SK-N-SH (cell line): ENCODE data around the gene MCC. TPM values are rescaled to one million over a fixed set of nuclear protein-coding genes. Genes with fewer than 3 reads are reported as not detected.

ENCODE experiments used
- CTCF ChIA-PET: fragments of 300-600, 350-600 bp; formaldehyde crosslinking; extraction: SDS; loops from one replicate; lab custom pipeline; 2021; lab: Yijun Ruan, JAX
- POLR2A ChIA-PET: fragments of 350-600 bp; sonication (Branson Sonifier 250); formaldehyde crosslinking; extraction: SDS; loops from one replicate; lab custom pipeline; 2020; ENCODE audit warnings: antibody characterized with exemption, inconsistent platforms; lab: Yijun Ruan, JAX
- DNase-seq: peaks from one replicate; pipeline ENCODE4 v3.0.0; 2012
- H2AFZ ChIP-seq: fragments of 200-600 bp; sonication (generic); 2 replicates; pipeline ENCODE4 v1.8.1; 2016; ENCODE audit warnings: antibody characterized with exemption, mild to moderate bottlenecking, low read depth
- H3F3A ChIP-seq: fragments of 200-600 bp; sonication (generic); replicated peaks from 2 replicates; pipeline ENCODE3; 2016; ENCODE audit warnings: antibody characterized with exemption, mild to moderate bottlenecking; ENCODE audit not compliant: insufficient read depth
- H3K27ac ChIP-seq, 2 experiments: fragments of 200-500 bp in 1 of 2; fragments of 200-600 bp in 1 of 2; sonication (Bioruptor generic) in 1 of 2; sonication (generic), shearing (Covaris generic) in 1 of 2; 2 replicates each; pipeline versions ENCODE4 v1.5.1 to v1.6.1; 2014 to 2016; ENCODE audit warnings: low read depth in 2 of 2, inconsistent platforms in 1 of 2, low read length in 1 of 2, mild to moderate bottlenecking in 1 of 2, mixed read lengths in 1 of 2
- H3K27me3 ChIP-seq: fragments of 200-600 bp; sonication (generic), shearing (Covaris generic); 2 replicates; pipeline ENCODE4 v1.6.1; 2016; ENCODE audit warnings: mixed run types; ENCODE audit not compliant: insufficient read depth
- H3K36me3 ChIP-seq, 2 experiments: fragments of 200-500 bp in 1 of 2; fragments of 200-600 bp in 1 of 2; sonication (Bioruptor generic) in 1 of 2; sonication (generic) in 1 of 2; replicated peaks in 1 of 2; 2 replicates each; pipeline versions ENCODE3 to v1.5.1; 2014 to 2016; ENCODE audit warnings: low read length in 1 of 2, mild to moderate bottlenecking in 1 of 2; ENCODE audit not compliant: insufficient read depth in 2 of 2, control insufficient read depth in 1 of 2
- H3K4me1 ChIP-seq, 2 experiments: fragments of 200-500 bp in 1 of 2; fragments of 200-600 bp in 1 of 2; sonication (Bioruptor generic) in 1 of 2; sonication (generic), shearing (Covaris generic) in 1 of 2; 2 replicates each; pipeline versions ENCODE4 v1.5.1 to v1.6.1; 2014 to 2016; ENCODE audit warnings: low read depth in 1 of 2, low read length in 1 of 2, mixed run types in 1 of 2; ENCODE audit not compliant: insufficient read depth in 2 of 2, control insufficient read depth in 1 of 2
- H3K4me2 ChIP-seq: fragments of 200-600 bp; sonication (generic), shearing (Covaris generic); 2 replicates; pipeline ENCODE4 v1.6.1; 2017; ENCODE audit warnings: mixed run types
- H3K4me3 ChIP-seq, 2 experiments: fragments of 200-500 bp in 1 of 2; fragments of 200-600 bp in 1 of 2; sonication (Bioruptor generic) in 1 of 2; sonication (generic), shearing (Covaris generic) in 1 of 2; 2 replicates each; pipeline versions ENCODE4 v1.5.1 to v1.8.1; 2014 to 2016; ENCODE audit warnings: low read depth in 2 of 2, inconsistent platforms in 1 of 2, low read length in 1 of 2, mild to moderate bottlenecking in 1 of 2, mixed read lengths in 1 of 2, moderate library complexity in 1 of 2
- H3K79me2 ChIP-seq: fragments of 200-600 bp; sonication (generic); 2 replicates; pipeline ENCODE4 v1.8.1; 2017; ENCODE audit warnings: mild to moderate bottlenecking; ENCODE audit not compliant: insufficient read depth
- H3K9ac ChIP-seq: fragments of 200-600 bp; sonication (generic); 2 replicates; pipeline ENCODE4 v1.6.1; 2017; ENCODE audit warnings: mixed run types
- H3K9me2 ChIP-seq: fragments of 200-600 bp; sonication (generic); 2 replicates; pipeline ENCODE4 v1.6.1; 2017; ENCODE audit warnings: mixed run types
- H3K9me3 ChIP-seq: fragments of 200-600 bp; sonication (generic); 2 replicates; pipeline ENCODE4 v1.6.1; 2017; ENCODE audit warnings: mixed run types, mild to moderate bottlenecking, moderate library complexity
- H4K20me1 ChIP-seq: fragments of 200-600 bp; sonication (generic); 2 replicates; pipeline ENCODE4 v1.6.1; 2017; ENCODE audit warnings: mild to moderate bottlenecking, mixed run types; ENCODE audit not compliant: insufficient read depth
- CHD2 ChIP-seq: fragments of 150-350 bp; IDR thresholded peaks from 2 replicates; pipeline ENCODE4 v1.6.1; 2018; ENCODE audit warnings: low read length; ENCODE audit not compliant: partially characterized antibody
- EP300 ChIP-seq, 2 experiments: IDR thresholded peaks; 2 replicates each; pipeline versions ENCODE4 v1.4.0 to v1.6.1; 2012; ENCODE audit warnings: borderline replicate concordance in 1 of 2, low read depth in 1 of 2, low read length in 1 of 2
- EZH2phosphoT487 ChIP-seq: fragments of 200-600 bp; sonication (generic); IDR thresholded peaks from 2 replicates; pipeline ENCODE4 v1.6.1; 2017; ENCODE audit warnings: low read depth, mixed run types, mild to moderate bottlenecking, antibody characterized with exemption, moderate library complexity, borderline replicate concordance
- FOSL2 ChIP-seq: IDR thresholded peaks from 2 replicates; pipeline ENCODE4 v1.4.0; 2012; ENCODE audit warnings: low read depth, mild to moderate bottlenecking, moderate library complexity, borderline replicate concordance
- GABPA ChIP-seq: IDR thresholded peaks from 2 replicates; pipeline ENCODE4 v1.4.0; 2012; ENCODE audit warnings: low read depth, mild to moderate bottlenecking
- GATA2 ChIP-seq: sonication (generic); formaldehyde crosslinking; IDR thresholded peaks from 2 replicates; pipeline ENCODE4 v1.5.0; 2020; ENCODE audit warnings: mild to moderate bottlenecking, missing genetic modification reagents
- MEF2A ChIP-seq: IDR thresholded peaks from 2 replicates; pipeline ENCODE4 v1.4.0; 2012; ENCODE audit warnings: low read depth, borderline replicate concordance
- NFIC ChIP-seq: IDR thresholded peaks from 2 replicates; pipeline ENCODE4 v1.4.0; 2012; ENCODE audit warnings: borderline replicate concordance
- POLR2AphosphoS5 ChIP-seq: IDR thresholded peaks from 2 replicates; pipeline ENCODE4 v1.6.1; 2012; ENCODE audit warnings: low read depth, low read length
- RAD21 ChIP-seq: IDR thresholded peaks from 2 replicates; pipeline ENCODE4 v1.6.1; 2012; ENCODE audit warnings: mild to moderate bottlenecking, low read length
- SIN3A ChIP-seq: IDR thresholded peaks from 2 replicates; pipeline ENCODE4 v1.6.1; 2012; ENCODE audit warnings: low read depth, mild to moderate bottlenecking, low read length, moderate library complexity, borderline replicate concordance
- TAF1 ChIP-seq: IDR thresholded peaks from 2 replicates; pipeline ENCODE4 v1.6.1; 2012; ENCODE audit warnings: low read depth, mild to moderate bottlenecking, low read length, moderate library complexity, borderline replicate concordance
- TEAD4 ChIP-seq: IDR thresholded peaks from 2 replicates; pipeline ENCODE4 v1.4.0; 2012; ENCODE audit warnings: mild to moderate bottlenecking, borderline replicate concordance; ENCODE audit not compliant: insufficient read depth
- WGBS: methylation state at CpG from one replicate; pipeline ENCODE4 v1.1.6; 2017; ENCODE audit warnings: low lambda C conversion rate; 5-methylcytosine and 5-hydroxymethylcytosine counted together
- polyA plus RNA-seq, 3 experiments: library from polyadenylated mRNA; depleted of rRNA; stranded (reverse); fragments of >200 nt; gene quantifications; 2 replicates each; pipeline ENCODE4 v1.2.3, GENCODE V29; 2012
- TF ChIP-seq, protein P1 (sequence below): IDR thresholded peaks from 2 replicates; pipeline ENCODE4 v1.4.0; 2012; ENCODE audit warnings: low read depth, borderline replicate concordance
- TF ChIP-seq, protein P2 (sequence below): fragments of 200-600 bp; sonication (generic); IDR thresholded peaks from 2 replicates; pipeline ENCODE4 v1.6.1; 2017; ENCODE audit warnings: antibody characterized with exemption, mild to moderate bottlenecking, moderate library complexity
- TF ChIP-seq, protein P3 (sequence below): IDR thresholded peaks from 2 replicates; pipeline ENCODE4 v1.6.1; 2012; ENCODE audit warnings: mild to moderate bottlenecking, low read depth, low read length, moderate library complexity

The MCC gene
- polyA plus RNA-seq, 1 of the 3 experiments (the other 2 are of a cell fraction), result 3.6 TPM

DNA sequence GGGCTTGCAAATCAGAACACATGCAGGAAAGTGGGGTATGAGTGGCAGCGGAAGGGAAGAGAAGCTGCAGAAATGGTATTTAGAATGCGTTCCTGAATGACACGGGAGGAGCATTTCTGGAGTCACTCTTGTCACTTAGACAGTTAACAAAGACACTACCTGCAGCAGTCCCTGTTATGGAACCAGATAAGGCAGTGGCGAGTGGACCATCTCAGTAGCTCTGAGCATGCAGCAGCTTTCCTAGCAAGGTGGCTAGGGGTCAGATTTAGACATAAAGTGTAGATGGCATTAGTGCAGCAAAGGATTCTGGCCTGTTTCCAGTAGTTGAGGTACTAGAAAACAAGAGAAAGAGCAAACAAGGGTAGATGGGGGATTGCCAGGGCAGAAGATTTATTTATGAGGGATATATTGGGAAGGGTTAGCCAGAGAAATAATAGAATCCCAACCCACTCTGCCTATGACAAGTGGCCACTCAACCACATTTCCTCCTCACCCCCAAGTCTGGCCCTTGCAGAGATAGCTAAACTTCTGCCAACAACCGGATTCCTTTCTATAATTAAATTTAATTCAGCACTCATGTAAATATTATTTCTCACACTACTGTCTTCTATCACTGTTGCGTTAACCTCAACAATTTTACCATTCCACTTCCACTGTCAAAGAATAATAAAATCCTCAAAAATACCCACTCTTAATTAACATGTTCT, 310.0 kb downstream of the MCC start (continued):
- no peak for TF ChIP-seq SIN3A
- TF ChIP-seq, protein P1, sequence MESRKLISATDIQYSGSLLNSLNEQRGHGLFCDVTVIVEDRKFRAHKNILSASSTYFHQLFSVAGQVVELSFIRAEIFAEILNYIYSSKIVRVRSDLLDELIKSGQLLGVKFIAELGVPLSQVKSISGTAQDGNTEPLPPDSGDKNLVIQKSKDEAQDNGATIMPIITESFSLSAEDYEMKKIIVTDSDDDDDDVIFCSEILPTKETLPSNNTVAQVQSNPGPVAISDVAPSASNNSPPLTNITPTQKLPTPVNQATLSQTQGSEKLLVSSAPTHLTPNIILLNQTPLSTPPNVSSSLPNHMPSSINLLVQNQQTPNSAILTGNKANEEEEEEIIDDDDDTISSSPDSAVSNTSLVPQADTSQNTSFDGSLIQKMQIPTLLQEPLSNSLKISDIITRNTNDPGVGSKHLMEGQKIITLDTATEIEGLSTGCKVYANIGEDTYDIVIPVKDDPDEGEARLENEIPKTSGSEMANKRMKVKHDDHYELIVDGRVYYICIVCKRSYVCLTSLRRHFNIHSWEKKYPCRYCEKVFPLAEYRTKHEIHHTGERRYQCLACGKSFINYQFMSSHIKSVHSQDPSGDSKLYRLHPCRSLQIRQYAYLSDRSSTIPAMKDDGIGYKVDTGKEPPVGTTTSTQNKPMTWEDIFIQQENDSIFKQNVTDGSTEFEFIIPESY, result no peak
- TF ChIP-seq, all 33 proteins: peak for 0

DNA sequence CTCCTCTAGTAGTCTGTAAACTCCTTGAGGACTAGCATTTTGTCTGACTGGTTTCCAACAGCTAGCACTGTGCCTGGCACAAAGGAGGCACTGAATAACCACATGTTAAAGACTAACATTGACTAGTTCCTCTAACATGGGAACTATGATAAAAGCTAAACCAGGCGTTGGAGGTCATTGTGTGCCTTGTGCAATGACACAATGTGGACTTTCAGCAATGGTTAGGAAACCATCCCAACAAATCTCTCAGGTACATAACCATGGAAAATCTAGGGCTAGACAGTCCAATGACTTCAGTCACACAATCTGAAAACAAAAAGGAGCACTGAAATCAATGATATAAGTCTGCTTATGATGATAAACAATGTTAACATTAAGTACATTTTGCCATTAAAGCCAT, 311.0 kb downstream of the MCC start:
- no peaks in the 10 kb centered on the region for H3K9me2 ChIP-seq
- POLR2A ChIA-PET, result no interaction called here
- CTCF ChIA-PET, result interaction anchor here (0.8 to 1.6 kb wide), 2 partner anchors 20 to 117 kb away, joined by 3 to 4 read pairs; no protein-coding TSS in a partner anchor
- no peaks in the 10 kb centered on the region for H3F3A ChIP-seq
- H3K27me3 ChIP-seq, result no peaks in the 10 kb centered on the region
- DNase-seq, result no peak
- TF ChIP-seq EP300 (IDR thresholded peaks at IDR 0.05; ENCODE audit: borderline replicate concordance in 1 of 2, low read depth in 1 of 2, low read length in 1 of 2), result no peak
- H2AFZ ChIP-seq, result no peak overlapping the region
- peaks cover 0 to 31% of the 10 kb centered on the region in 2 experiments; a peak in 2 of 4 replicates for H3K4me1 ChIP-seq
- H3K9me3 ChIP-seq, result no peaks in the 10 kb centered on the region
- no peaks in the 10 kb centered on the region for H3K79me2 ChIP-seq
- H3K4me2 ChIP-seq, result no peak overlapping the region
- no peaks in the 10 kb centered on the region for H3K36me3 ChIP-seq
- no peaks in the 10 kb centered on the region for H4K20me1 ChIP-seq
- H3K9ac ChIP-seq, result no peak overlapping the region
- H3K4me3 ChIP-seq, result no peak overlapping the region
- no peak overlapping the region; a peak in 1 of 4 replicates for H3K27ac ChIP-seq
- WGBS, result 63% methylated on average over 1 of the region's 1 CpG

DNA sequence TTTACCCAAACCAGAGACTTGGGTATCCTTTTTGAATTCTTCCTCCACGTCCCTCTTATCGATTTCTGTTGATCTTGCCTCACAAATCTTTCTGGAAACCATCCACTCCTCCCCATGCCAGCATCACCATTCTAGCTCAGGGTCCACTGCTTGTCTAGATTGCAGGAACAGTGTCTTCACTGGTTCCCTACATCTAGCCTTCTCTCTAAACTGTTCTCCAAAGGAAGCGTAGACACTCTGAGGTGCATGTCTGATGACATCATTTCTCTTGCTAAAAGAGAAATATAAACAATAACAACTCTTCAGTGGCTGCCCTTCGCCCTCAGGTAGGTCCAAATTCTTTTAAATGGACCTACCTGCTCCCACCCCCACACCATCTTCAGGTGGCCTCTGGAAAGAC, 311.5 kb downstream of the MCC start:
- Histone ChIP-seq H2AFZ (no peak overlapping the region), H3K36me3 (no peaks in the 10 kb centered on the region), H3K27me3 (no peaks in the 10 kb centered on the region), H3K9ac (no peak overlapping the region), H3K4me3 (no peak overlapping the region), H3F3A (no peaks in the 10 kb centered on the region), H3K9me3 (no peaks in the 10 kb centered on the region), H3K4me1 (peaks cover 0 to 26% of the 10 kb centered on the region in 2 experiments; a peak in 2 of 4 replicates), H3K27ac (no peak overlapping the region), H3K9me2 (no peaks in the 10 kb centered on the region), H3K79me2 (no peaks in the 10 kb centered on the region), H4K20me1 (no peaks in the 10 kb centered on the region), H3K4me2 (no peak overlapping the region)
- POLR2A ChIA-PET, result no interaction called here
- DNase-seq, result no peak
- CTCF ChIA-PET, result interaction anchor here (1.0 to 1.1 kb wide), 2 partner anchors 119 to 180 kb away, joined by 3 read pairs; no protein-coding TSS in a partner anchor
- 44% methylated on average over 4 of the region's 4 CpGs for WGBS
- TF ChIP-seq FOSL2 (no peak), SIN3A (no peak), NFIC (no peak), TEAD4 (no peak), TAF1 (no peak), GABPA (no peak), POLR2AphosphoS5 (no peak), EZH2phosphoT487 (no peak), CHD2 (no peak), RAD21 (no peak), GATA2 (no peak), MEF2A (no peak)
- TF ChIP-seq, protein P2, sequence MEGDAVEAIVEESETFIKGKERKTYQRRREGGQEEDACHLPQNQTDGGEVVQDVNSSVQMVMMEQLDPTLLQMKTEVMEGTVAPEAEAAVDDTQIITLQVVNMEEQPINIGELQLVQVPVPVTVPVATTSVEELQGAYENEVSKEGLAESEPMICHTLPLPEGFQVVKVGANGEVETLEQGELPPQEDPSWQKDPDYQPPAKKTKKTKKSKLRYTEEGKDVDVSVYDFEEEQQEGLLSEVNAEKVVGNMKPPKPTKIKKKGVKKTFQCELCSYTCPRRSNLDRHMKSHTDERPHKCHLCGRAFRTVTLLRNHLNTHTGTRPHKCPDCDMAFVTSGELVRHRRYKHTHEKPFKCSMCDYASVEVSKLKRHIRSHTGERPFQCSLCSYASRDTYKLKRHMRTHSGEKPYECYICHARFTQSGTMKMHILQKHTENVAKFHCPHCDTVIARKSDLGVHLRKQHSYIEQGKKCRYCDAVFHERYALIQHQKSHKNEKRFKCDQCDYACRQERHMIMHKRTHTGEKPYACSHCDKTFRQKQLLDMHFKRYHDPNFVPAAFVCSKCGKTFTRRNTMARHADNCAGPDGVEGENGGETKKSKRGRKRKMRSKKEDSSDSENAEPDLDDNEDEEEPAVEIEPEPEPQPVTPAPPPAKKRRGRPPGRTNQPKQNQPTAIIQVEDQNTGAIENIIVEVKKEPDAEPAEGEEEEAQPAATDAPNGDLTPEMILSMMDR, result no peak
- TF ChIP-seq, protein P3, sequence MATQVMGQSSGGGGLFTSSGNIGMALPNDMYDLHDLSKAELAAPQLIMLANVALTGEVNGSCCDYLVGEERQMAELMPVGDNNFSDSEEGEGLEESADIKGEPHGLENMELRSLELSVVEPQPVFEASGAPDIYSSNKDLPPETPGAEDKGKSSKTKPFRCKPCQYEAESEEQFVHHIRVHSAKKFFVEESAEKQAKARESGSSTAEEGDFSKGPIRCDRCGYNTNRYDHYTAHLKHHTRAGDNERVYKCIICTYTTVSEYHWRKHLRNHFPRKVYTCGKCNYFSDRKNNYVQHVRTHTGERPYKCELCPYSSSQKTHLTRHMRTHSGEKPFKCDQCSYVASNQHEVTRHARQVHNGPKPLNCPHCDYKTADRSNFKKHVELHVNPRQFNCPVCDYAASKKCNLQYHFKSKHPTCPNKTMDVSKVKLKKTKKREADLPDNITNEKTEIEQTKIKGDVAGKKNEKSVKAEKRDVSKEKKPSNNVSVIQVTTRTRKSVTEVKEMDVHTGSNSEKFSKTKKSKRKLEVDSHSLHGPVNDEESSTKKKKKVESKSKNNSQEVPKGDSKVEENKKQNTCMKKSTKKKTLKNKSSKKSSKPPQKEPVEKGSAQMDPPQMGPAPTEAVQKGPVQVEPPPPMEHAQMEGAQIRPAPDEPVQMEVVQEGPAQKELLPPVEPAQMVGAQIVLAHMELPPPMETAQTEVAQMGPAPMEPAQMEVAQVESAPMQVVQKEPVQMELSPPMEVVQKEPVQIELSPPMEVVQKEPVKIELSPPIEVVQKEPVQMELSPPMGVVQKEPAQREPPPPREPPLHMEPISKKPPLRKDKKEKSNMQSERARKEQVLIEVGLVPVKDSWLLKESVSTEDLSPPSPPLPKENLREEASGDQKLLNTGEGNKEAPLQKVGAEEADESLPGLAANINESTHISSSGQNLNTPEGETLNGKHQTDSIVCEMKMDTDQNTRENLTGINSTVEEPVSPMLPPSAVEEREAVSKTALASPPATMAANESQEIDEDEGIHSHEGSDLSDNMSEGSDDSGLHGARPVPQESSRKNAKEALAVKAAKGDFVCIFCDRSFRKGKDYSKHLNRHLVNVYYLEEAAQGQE, result no peak
